Heart left ventricle (tissue), 13 donors: ENCODE measurements around the gene COLEC11.

ENCODE experiments used
- CTCF ChIP-seq, 12 donors: fragments of 200-600 bp; sonication (generic) in 4 of 12; IDR thresholded peaks; one replicate each; pipeline versions ENCODE4 v1.5.0 to v1.8.0; 2018 to 2022; ENCODE audit warnings: antibody characterized with exemption in 12 of 12, mild to moderate bottlenecking in 5 of 12
- POLR2A ChIP-seq, 2 donors: fragments of 450-650 bp; IDR thresholded peaks; one replicate each; pipeline ENCODE4 v1.6.1; 2017; ENCODE audit warnings: antibody characterized with exemption in 2 of 2, mild to moderate bottlenecking in 2 of 2, moderate library complexity in 2 of 2
- donor health status: ischemic (EF 13 %, LVEDD 7.1; RV severe dilation, severe dysfunction).
- donor health status: DM: no; HTN: yes; CAD: no.
- donor health status: DM: no; HTN: no; CAD: no.
- donor health status: ischemic (EF 25% LVEDD 6.9; RV normal size, moderate dysfunction).
- donor health status: ischemic (EF 25% LVEDD 5.7; RV mildly dilated, moderate dysfunction).
- donor health status: ischemic (EF 35%, LVEDD 5.7; RV mildly dilated, moderate dysfunction).
- donor health status: nonischemic (EF 11% LVEDD 7.7; RV severe dilation, severe dysfunction).
- donor health status: DM: yes; HTN: yes; CAD: no.
- donor health status: PGD.
- donor health status: ischemic (EF 29% LVEDD 5.4; RV normal size, mild dysfunction).
- donor health status: nonischemic (EF 23%, LVEDD 6.1; RV moderate dilation, normal function).

GRCh38 chr2:3638456-3638810 is 43.5 kb downstream of the COLEC11 start:
- TF ChIP-seq CTCF (IDR thresholded peaks at IDR 0.05): no peak
- no peak for TF ChIP-seq POLR2A (IDR thresholded peaks at IDR 0.05)
